GM13976 (cell line): ENCODE data around the gene C1GALT1C1L.

ENCODE experiments used
- DNase-seq: peaks from one replicate; pipeline ENCODE4 v3.0.0; 2012; ENCODE audit warnings: low spot score
- in situ Hi-C: fragments of 300-500 bp; cut with MboI; formaldehyde crosslinking; loops from one replicate; pipeline ENCODE4 v1.12.0; 2022; ENCODE audit warnings: low sequenced_read_pairs, mixed read lengths, inconsistent platforms; ENCODE audit not compliant: unreplicated experiment
- TF ChIP-seq, protein P1 (sequence below): IDR thresholded peaks from 2 replicates; pipeline ENCODE4 v1.5.1; 2012; ENCODE audit warnings: borderline replicate concordance, mild to moderate bottlenecking; ENCODE audit not compliant: insufficient read depth; ENCODE audit errors: extremely low read depth, missing control alignments, control extremely low read depth

C1GALT1C1L gene

GRCh38 chr2:43634604-43635306 is 41.5 kb downstream of the C1GALT1C1L start:
- TF ChIP-seq, protein P1, sequence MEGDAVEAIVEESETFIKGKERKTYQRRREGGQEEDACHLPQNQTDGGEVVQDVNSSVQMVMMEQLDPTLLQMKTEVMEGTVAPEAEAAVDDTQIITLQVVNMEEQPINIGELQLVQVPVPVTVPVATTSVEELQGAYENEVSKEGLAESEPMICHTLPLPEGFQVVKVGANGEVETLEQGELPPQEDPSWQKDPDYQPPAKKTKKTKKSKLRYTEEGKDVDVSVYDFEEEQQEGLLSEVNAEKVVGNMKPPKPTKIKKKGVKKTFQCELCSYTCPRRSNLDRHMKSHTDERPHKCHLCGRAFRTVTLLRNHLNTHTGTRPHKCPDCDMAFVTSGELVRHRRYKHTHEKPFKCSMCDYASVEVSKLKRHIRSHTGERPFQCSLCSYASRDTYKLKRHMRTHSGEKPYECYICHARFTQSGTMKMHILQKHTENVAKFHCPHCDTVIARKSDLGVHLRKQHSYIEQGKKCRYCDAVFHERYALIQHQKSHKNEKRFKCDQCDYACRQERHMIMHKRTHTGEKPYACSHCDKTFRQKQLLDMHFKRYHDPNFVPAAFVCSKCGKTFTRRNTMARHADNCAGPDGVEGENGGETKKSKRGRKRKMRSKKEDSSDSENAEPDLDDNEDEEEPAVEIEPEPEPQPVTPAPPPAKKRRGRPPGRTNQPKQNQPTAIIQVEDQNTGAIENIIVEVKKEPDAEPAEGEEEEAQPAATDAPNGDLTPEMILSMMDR: no peak
- in situ Hi-C loops: no loop called here
- DNase-seq: no peak

DNA sequence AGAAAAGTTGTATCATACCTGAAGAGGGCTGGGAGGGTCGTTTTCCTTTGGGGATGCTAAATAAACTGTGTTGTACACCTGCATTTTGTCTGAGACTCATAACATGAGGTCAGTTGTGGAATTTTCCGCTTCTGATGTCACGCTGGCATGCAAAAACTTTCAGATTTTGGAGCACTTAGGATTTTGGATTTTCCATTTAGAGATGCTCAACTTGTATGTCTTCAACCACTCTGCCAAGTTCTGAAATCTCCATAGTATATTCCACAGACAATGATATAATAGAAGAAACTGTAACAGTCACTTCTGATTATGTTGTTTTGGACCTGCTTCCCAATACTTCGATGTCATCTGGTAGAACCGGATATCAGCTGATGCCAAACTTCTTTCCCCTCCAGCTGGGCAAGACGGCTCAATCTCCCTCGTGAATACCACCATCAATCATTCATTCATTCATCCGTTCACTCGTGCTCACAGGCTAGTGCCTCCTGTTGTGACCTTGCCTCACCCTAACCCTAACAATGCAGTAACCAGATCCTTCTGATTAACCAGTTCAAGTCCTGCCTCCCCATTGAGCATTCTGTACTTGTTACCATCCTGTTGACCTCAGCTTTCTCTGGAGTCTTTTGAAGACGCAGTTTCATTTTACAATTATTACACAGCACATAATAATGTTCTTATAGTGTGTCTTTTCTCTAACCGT is 44.5 kb downstream of the C1GALT1C1L start:
- in situ Hi-C loops: no loop called here
- DNase-seq: no peak
- TF ChIP-seq, protein P1: no peak
